Activated T-helper 1 cell treated with anti-CD3 and anti-CD28 coated beads, Interleukin-12 subunit alpha, Interleukin-12 subunit beta, Interleukin-2, Interleukin-4 antibody, amounts not matched to agents 30 ng/mL and 10 ng/mL and 1 ng/mL, durations not matched to agents 14 hours and 24 hours and 36 hours (primary cell): ENCODE data around the gene SF1. TPM values are rescaled to one million over a fixed set of nuclear protein-coding genes. Genes with fewer than 3 reads are reported as not detected.

Experiments used
- DNase-seq: peaks from one replicate; pipeline ENCODE4 v3.0.0; 2021; ENCODE audit warnings: low spot score
- H3K27ac Mint-ChIP-seq: one replicate; pipeline ENCODE4 v1.8.0; 2021; ENCODE audit warnings: mild to moderate bottlenecking, mixed read lengths
- H3K27me3 Mint-ChIP-seq: one replicate; pipeline ENCODE4 v1.8.0; 2022; ENCODE audit warnings: mild to moderate bottlenecking, moderate library complexity, mixed read lengths; ENCODE audit not compliant: insufficient read depth
- H3K36me3 Mint-ChIP-seq: one replicate; pipeline ENCODE4 v1.8.0; 2021; ENCODE audit warnings: low read depth, mixed read lengths
- H3K4me1 Mint-ChIP-seq: one replicate; pipeline ENCODE4 v1.8.0; 2021; ENCODE audit warnings: low read depth, mixed read lengths
- H3K4me3 Mint-ChIP-seq: one replicate; pipeline ENCODE4 v1.8.0; 2021; ENCODE audit warnings: mild to moderate bottlenecking, moderate library complexity, mixed read lengths
- H3K9me3 Mint-ChIP-seq: one replicate; pipeline ENCODE4 v1.8.0; 2021; ENCODE audit warnings: mixed read lengths
- intact Hi-C: fragments of 100-400 bp; cut with micrococcal nuclease; formaldehyde crosslinking; loops from one replicate; pipeline ENCODE4 v1.15.1; 2024
- total RNA-seq: library from RNA; stranded (reverse); gene quantifications from 2 replicates; pipeline ENCODE4 v1.2.3, GENCODE V29; 2022

SF1 gene
- total RNA-seq, 1 donor from 2014 or later, result 538 TPM

DNA sequence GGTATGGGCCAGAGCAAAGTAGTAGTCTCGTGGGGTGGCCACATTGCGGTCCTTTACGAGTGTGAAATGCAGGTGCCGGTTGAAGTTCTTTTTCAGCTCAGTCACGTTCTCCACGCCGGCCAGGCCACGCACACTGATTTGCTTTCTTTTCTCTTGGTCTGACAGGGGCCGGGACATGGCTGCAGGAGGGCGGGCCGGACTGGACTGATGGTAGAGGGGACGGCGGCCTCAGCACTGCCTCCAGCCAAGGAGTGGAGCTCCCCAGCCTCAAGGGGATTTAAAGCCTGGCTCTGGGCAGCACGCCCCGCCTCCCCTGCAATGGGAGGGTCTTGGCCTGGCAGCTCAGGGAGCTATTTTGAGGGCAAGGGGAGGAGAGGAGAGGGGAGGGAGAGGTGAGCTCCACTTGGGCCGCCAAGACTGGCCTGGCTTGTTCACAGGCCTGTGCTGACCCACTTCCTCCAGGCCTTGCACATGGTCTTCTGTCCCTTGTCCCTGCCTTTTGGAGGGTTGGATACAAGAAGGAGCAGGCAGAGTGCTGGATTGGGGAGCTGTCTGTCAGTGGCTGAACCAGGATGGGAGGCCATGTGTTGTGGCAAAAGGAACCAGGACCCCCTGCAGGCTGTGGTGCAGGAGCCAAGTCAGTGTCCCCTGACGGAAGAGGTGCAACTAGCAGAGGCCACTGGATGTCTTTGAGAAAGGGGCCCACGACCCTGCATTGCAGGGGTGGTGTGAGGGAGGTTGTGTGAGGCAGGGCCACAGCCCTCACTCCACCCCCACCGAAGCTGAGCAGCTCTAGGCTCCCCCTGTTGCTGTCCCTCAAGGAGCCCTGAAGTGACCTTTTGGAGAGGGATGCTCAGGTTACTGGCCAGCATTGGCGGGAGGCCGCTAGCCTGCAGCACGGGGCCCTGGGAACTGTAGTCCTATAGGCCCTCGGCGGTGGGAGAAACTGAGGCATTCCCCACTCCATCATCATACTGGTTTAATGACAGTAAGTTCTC, 18.3 kb downstream of the SF1 start, which contains the start of gene PYGM:
PYGM (minus strand) TSS at position 253 of the 998 bp plus-strand sequence; CDS start at position 177, 76 bp downstream.
- H3K9me3 Mint-ChIP-seq, result no peaks in the 10 kb centered on the region
- peak within 1 kb of the TSS; percentile 77 for H3K27ac Mint-ChIP-seq
- H3K27me3 Mint-ChIP-seq, result no peaks in the 10 kb centered on the region
- DNase-seq, result no peak
- H3K4me3 Mint-ChIP-seq, result peak within 1 kb of the TSS; percentile 31
- peaks cover 54% of the 10 kb centered on the region for H3K4me1 Mint-ChIP-seq
- peaks cover 41% of the 10 kb centered on the region for H3K36me3 Mint-ChIP-seq
- intact Hi-C loops, result no loop called here

DNA sequence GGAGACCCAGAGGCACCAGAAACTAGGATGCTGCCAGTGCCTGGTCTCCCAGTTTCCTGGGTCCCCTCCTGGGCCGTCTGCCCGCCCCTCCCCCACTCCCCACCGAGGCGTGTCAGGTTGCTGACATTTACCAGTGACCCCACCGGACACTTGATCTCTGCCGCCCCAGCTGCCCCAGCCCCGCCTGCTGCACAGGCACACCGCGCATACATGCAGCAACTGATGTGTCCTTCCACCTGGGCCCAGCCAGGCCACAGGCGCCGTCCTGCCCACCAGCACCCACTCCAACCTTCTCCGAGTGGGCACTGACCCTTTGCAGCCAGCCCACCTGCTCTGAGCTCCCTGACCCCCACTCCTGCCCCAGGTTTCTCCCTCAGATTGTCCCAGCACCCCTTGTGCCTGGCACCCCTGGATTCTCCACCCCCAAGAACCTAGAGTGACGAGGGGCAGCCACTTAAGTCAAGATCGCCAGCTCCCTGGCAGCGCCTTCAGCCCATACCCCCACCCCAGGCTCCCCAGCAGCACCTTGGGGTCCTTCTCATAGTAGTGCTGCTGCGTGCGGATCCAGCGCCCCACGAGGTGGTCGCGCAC, 19.1 kb downstream of the SF1 start:
- DNase-seq, result no peak
- Mint-ChIP-seq H3K36me3 (peaks cover 33% of the 10 kb centered on the region), H3K27ac (no peak overlapping the region), H3K4me3 (no peak overlapping the region), H3K27me3 (no peaks in the 10 kb centered on the region), H3K4me1 (peaks cover 46% of the 10 kb centered on the region), H3K9me3 (no peaks in the 10 kb centered on the region)
- intact Hi-C loops, result no loop called here

DNA sequence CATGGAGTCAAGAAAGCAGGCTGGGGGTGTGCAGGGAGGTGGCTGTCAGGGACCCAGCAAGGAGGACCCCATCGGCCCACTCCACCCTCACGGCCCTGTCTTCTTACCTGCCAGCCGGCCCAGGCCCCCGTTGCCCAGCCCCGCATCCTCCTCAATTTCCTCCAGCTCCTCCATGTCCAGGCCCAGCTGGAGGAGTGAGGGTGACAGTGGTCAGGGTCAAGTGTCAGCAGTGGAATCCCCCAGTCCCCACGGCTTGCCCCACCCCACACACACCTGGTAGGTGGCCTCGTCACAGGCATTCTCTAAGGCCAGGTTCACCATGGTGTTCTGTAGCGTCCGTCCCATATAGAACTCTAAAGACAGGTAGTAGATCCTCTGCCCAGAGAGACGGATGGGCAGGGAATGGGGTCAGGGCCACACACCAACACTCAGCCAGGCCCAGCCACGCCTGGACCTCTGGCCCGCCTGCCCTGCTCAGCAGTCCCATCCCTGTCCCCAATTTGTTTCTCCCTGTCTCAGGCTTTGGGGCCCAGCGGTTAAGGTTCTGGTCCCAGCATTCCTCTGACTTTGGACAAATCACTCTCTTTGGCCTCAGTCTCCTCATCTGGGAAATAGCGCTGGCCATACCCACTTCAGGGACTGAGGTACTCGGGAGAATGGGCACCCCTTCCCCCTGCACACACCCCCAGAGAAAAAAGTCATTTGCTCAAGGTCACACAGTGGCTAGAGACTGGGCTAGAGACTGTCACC, 19.8 kb downstream of the SF1 start:
- Mint-ChIP-seq H3K9me3 (no peaks in the 10 kb centered on the region), H3K27ac (no peak overlapping the region), H3K4me1 (peaks cover 39% of the 10 kb centered on the region), H3K27me3 (no peaks in the 10 kb centered on the region), H3K36me3 (peaks cover 30% of the 10 kb centered on the region), H3K4me3 (no peak overlapping the region)
- no peak for DNase-seq
- intact Hi-C loops, result no loop called here

DNA sequence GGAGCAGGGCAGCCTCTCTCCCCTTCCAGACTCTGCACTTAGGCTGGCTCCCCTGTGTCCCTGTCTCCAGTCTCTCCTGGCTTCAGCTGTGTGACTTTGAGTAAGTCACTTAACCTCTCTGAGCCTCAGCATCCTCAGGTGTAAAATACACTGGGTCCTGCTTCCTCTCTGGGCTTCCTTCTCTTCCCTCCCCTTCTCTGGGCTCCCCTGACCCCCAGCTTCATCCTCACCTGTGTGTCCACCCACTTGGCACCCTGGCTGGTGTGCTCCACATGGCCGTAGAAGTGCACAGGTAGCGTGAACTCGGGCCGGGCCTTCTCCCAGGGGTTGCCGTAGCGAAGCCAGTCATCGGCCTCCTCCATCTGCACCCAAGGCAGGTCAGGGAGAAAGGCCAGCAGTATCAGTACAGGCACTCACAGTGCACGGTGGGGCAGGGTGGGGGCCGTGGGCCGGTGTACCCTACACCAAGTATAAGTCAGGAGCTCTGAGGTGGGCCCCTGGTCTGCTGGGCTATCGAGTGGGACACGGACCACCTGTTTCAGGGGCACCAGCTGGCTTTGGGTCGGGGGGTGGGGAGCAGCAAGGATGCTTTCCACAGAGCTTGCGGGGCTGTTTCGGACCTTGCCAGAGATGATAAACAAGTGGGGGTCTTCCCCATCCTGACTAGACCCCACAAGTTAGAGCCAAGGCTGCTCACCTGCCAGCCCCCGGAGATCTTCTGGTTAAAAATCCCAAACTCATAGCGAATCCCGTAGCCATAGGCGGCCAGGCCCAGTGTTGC, 20.6 kb downstream of the SF1 start:
- Mint-ChIP-seq H3K9me3 (no peaks in the 10 kb centered on the region), H3K4me3 (no peak overlapping the region), H3K27me3 (no peaks in the 10 kb centered on the region), H3K27ac (no peak overlapping the region), H3K4me1 (peaks cover 34% of the 10 kb centered on the region), H3K36me3 (peaks cover 22% of the 10 kb centered on the region)
- DNase-seq, result no peak
- intact Hi-C loops, result no loop called here

DNA sequence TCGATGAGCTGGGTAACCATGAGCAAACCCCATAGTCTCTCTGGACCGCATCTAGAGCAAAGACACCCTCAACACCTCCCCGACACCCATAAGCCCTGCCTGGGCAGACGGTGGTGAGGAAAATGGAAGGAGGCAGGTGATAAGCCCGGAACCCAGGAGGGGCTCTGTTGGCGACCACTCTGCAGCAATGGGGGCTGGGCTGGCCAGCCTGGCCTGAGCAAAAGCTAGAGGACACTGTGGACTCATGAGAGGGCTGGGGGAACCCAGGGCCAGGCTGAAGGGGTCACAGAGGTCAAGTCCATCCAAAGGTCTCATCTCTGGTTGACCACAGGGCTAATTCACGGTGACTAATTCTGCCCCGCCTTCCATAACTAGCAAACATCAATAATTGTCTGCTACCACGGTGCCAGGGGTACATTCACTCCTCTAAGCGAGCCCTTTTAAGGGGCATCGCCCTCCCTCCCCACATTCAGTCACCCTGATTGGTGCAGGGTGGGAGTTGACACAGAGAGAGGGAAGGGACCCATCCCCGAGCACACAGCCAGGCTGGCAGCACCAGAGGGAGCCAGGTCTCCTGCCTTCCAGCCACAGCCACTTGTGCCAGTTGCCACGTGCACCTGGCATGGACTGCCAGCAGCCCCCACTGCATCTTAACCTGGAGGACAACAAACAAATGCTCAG, 22.5 kb downstream of the SF1 start:
- no peak overlapping the region for H3K27ac Mint-ChIP-seq

DNA sequence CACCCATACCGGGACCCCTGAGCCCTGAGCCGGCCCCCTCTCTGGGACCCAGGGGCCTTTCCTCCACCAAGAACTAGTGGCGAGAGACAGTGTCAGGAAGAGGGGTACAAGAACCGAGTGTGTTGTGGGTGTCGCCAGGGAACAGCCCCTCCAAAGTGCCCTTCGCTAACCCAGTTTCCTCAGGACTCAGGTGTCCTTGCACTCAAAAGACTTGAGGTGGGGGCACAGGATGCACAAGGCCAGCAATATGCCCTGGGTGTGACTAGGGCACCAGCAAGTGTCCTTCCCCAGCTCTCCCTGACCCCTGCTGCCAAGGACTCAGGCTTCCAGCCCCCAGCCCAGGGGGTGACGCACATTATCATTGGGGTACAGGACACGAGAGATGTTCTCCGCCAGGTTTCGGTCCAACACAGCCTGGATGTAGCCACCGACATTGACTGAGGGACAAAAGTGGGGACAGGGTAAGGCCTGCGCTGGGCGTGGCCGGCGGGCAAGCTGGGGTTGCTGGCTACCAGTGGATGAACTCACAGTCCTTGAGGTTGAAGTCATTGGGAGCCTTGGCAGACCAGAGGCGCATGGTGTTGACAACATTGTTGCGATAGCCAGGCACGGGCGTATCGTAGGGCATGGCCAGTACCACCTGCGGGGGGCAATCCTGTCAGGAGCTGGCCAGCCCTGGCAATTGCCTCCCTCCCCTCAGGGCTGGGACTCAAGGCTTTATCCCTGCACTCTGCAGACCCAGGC, 23.3 kb downstream of the SF1 start:
- H3K4me1 Mint-ChIP-seq, result peaks cover 27% of the 10 kb centered on the region
- H3K9me3 Mint-ChIP-seq, result no peaks in the 10 kb centered on the region
- intact Hi-C loops, result no loop called here
- no peak overlapping the region for H3K4me3 Mint-ChIP-seq
- H3K36me3 Mint-ChIP-seq, result peaks cover 20% of the 10 kb centered on the region
- no peak overlapping the region for H3K27ac Mint-ChIP-seq
- no peak for DNase-seq
- H3K27me3 Mint-ChIP-seq, result no peaks in the 10 kb centered on the region

More for the DNA sequence above, 22.5 kb downstream of the SF1 start:
- DNase-seq, result no peak
- intact Hi-C loops, result no loop called here
- peaks cover 28% of the 10 kb centered on the region for H3K4me1 Mint-ChIP-seq
- H3K27me3 Mint-ChIP-seq, result no peaks in the 10 kb centered on the region
- peaks cover 17% of the 10 kb centered on the region for H3K36me3 Mint-ChIP-seq
- H3K4me3 Mint-ChIP-seq, result no peak overlapping the region
- H3K9me3 Mint-ChIP-seq, result no peaks in the 10 kb centered on the region

DNA sequence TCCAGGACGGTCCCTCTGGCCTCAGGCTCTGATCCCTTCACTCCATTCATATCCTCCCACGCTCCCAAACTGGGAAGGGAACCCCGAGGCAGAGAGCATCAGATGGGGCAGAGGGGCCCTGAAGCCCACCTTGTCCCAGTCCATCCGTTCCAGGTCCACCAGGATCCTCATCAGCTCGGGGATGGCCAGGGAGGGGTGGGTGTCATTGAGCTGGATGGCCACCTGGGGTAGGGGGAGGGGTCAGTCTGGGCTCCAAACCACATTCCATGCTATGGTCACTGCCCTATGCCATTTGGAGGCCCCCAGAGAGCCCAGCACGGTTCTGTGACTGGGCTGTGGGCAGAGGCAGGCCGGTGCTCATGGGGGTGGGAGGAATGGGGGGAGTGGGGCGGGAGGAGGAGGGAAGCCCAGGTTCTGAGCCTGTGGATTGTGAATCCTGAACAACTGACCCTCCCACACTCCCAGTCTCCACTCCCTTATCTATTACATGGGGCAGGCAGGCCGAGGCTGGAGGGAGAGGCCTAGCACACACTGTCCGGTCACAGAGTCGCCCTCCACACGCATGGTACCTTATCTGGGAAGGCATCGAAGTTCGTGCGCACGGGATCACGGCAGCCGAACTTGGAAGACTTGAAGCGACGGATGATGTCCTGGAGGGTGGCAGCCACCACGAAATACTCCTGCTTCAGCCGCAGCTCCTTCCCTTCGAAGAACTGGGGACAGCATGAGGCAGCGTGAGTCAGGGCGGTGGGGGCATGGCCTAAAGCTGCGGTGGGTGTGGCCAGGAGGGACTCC, 24.0 kb downstream of the SF1 start:
- no peak overlapping the region for H3K4me3 Mint-ChIP-seq
- no peaks in the 10 kb centered on the region for H3K9me3 Mint-ChIP-seq
- DNase-seq, result no peak
- intact Hi-C loops, result no loop called here
- H3K27ac Mint-ChIP-seq, result no peak overlapping the region
- peaks cover 22% of the 10 kb centered on the region for H3K4me1 Mint-ChIP-seq
- H3K27me3 Mint-ChIP-seq, result no peaks in the 10 kb centered on the region
- peaks cover 22% of the 10 kb centered on the region for H3K36me3 Mint-ChIP-seq

DNA sequence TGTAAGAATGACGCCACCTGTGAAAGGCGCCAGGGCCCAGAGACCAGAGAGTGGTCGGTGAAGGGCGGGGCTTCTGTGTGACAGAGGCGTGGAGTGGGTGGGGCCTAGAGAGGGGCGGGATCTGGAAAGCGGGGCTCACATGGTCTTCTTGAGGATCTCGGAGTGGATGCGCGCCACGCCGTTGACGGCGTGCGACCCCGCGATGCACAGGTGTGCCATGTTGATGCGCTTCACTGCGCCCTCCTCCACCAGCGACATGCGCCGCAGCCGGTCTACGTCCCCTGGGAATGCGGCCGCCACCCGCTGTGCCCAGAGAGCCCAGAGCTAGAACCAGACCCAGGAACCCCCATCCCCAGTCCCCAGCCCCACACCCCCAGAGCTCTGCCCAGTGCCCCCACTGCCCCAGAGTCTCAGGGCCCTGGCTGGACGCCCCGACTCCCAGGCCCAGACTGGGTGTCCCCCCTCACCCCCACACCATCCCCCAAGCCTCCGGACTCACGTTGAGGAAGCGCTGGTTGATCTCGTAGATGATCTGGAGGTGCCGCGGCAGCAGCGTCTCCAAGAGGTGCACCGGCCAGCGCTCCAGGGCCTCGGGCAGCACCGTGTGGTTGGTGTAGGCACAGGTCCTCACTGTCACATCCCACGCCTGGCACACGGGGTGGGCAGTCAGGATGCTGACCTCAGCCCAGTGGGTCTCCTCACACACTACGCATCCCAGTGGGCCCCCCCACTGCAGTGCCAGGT, 24.8 kb downstream of the SF1 start:
- DNase-seq, result no peak
- Mint-ChIP-seq H3K27ac (no peak overlapping the region), H3K4me3 (no peak overlapping the region), H3K4me1 (peaks cover 22% of the 10 kb centered on the region), H3K36me3 (peaks cover 22% of the 10 kb centered on the region), H3K9me3 (no peaks in the 10 kb centered on the region), H3K27me3 (no peaks in the 10 kb centered on the region)
- intact Hi-C loops, result no loop called here

DNA sequence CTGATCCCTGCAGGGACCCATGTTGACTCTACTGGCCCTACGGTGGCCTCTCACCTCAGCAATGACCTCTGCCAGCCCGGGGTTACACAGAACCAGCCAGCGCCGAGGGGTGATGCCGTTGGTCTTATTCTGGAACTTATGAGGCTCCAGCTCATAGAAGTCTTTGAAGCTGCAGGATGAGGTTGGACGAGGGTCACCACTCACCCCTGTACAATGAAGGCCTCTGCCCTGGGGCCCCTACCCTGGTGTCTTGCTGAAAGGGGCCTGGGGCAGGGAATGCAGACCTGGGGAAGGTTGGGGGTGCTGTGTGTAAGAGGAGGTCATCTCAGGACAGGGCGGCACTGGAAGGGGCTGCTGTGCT, 25.3 kb downstream of the SF1 start:
- intact Hi-C loops, result no loop called here
- H3K4me3 Mint-ChIP-seq, result no peak overlapping the region
- H3K27ac Mint-ChIP-seq, result no peak overlapping the region
- no peak for DNase-seq
- no peaks in the 10 kb centered on the region for H3K9me3 Mint-ChIP-seq
- H3K27me3 Mint-ChIP-seq, result no peaks in the 10 kb centered on the region
- peaks cover 22% of the 10 kb centered on the region for H3K4me1 Mint-ChIP-seq
- H3K36me3 Mint-ChIP-seq, result peaks cover 22% of the 10 kb centered on the region

DNA sequence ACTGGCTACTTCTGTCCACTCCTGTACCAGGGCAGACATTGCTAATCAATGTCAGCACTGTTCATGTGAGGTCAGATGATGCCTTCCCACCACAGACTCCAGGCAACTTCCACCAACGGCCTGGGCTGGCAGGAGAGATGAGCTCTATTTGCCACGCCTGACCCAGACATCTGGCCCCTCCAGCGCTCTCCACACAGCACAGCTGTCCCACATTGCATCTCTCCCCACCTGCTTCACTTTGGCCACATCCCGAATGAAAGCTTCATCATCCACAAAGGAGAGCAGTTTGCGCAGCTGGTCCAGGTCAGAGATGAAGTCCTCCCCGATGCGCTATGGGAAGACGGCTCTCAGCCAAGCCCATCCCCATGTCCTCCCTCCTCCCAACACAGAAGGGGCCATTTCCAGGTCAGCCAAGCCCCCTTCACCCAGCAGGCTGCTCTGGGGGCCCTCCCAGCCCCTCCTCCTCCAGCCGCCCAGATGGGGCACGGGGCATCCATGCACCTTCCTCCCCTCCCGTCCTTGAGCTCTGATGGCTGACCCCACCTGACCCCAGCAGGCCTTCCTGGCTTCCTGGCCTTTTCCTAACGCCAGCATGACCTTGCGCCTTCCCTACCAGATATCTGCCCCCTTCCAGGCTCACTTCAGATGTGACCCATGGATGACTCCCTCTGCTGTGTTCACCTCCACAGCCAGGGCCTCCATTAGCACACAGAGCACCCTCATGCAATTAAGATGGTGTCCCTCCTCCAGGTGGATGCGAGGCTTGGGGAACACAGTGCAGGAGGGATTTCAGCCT, 26.0 kb downstream of the SF1 start:
- H3K27me3 Mint-ChIP-seq, result no peaks in the 10 kb centered on the region
- peaks cover 20% of the 10 kb centered on the region for H3K36me3 Mint-ChIP-seq
- DNase-seq, result no peak
- no peak overlapping the region for H3K27ac Mint-ChIP-seq
- intact Hi-C loops, result no loop called here
- H3K9me3 Mint-ChIP-seq, result no peaks in the 10 kb centered on the region
- H3K4me3 Mint-ChIP-seq, result no peak overlapping the region
- H3K4me1 Mint-ChIP-seq, result peaks cover 22% of the 10 kb centered on the region
